DMS79 treated with DMSO at 0.1 percent for 48 hours (cell line): ENCODE data around the gene RAD51B.
A peak's percentile ranks its signal among the peaks of the same experiment; 100 is the strongest.
"Not testable (repeated sequence)": the region's sequence is repeated elsewhere in the genome, so short reads cannot be mapped to it uniquely, and the experiment has no call there.

Source experiments
- DNase-seq: peaks from one replicate; lab custom pipeline; 2025; lab: John Stamatoyannopoulos, UW

Gene RAD51B

GRCh38 chr14:68405961-68406360 lies 586.4 kb downstream of the RAD51B start:
- DNase-seq, result no peak

- no peak for DNase-seq
Measured at GRCh38 chr14:68407285-68407684, 587.7 kb downstream of the RAD51B start.

- no peak for DNase-seq
Measured at GRCh38 chr14:68407825-68408224, 588.2 kb downstream of the RAD51B start.

GRCh38 chr14:68408680-68409079 lies 589.1 kb downstream of the RAD51B start:
- DNase-seq, result no peak

GRCh38 chr14:68409387-68409786 lies 589.8 kb downstream of the RAD51B start:
- DNase-seq, result no peak

- no peak for DNase-seq
Measured at GRCh38 chr14:68412505-68413465, 593.2 kb downstream of the RAD51B start.

- no peak for DNase-seq
Measured at GRCh38 chr14:68413509-68413908, 593.9 kb downstream of the RAD51B start.

- DNase-seq, result no peak
Measured at GRCh38 chr14:68414121-68414520, 594.5 kb downstream of the RAD51B start.

- DNase-seq, result no peak
Measured at GRCh38 chr14:68416171-68416570, 596.6 kb downstream of the RAD51B start.

GRCh38 chr14:68417009-68417650 lies 597.6 kb downstream of the RAD51B start:
- peak; percentile 93 for DNase-seq

- DNase-seq, result peak; percentile 49
Measured at GRCh38 chr14:68418174-68419118, 598.9 kb downstream of the RAD51B start.

- no peak for DNase-seq
Measured at GRCh38 chr14:68420350-68420749, 600.8 kb downstream of the RAD51B start.

- DNase-seq, result no peak
Measured at GRCh38 chr14:68421116-68421515, 601.5 kb downstream of the RAD51B start.

- DNase-seq, result no peak
Measured at GRCh38 chr14:68423686-68424085, 604.1 kb downstream of the RAD51B start.

- no peak for DNase-seq
Measured at GRCh38 chr14:68424443-68425172, 605.0 kb downstream of the RAD51B start.

GRCh38 chr14:68426661-68427549 lies 607.3 kb downstream of the RAD51B start:
- DNase-seq, result no peak

- DNase-seq, result no peak
Measured at GRCh38 chr14:68427550-68427890, 607.9 kb downstream of the RAD51B start.

- DNase-seq, result not testable (repeated sequence)
Measured at GRCh38 chr14:68428900-68429299, 609.3 kb downstream of the RAD51B start.

- not testable (repeated sequence) for DNase-seq
Measured at GRCh38 chr14:68434173-68434572, 614.6 kb downstream of the RAD51B start.

GRCh38 chr14:68435631-68436030 lies 616.1 kb downstream of the RAD51B start:
- not testable (repeated sequence) for DNase-seq
